IPS-20b (cell line): ENCODE measurements around the gene PSTPIP1.

Experiments
- H3K27ac ChIP-seq: one replicate; pipeline ENCODE4 v1.5.1; 2013; ENCODE audit warnings: low read length
- H3K27me3 ChIP-seq: 2 replicates; pipeline ENCODE4 v1.6.1; 2013; ENCODE audit warnings: mild to moderate bottlenecking, low read length, inconsistent platforms; ENCODE audit not compliant: insufficient read depth
- H3K36me3 ChIP-seq: 2 replicates; pipeline ENCODE4 v1.6.1; 2013; ENCODE audit warnings: low read depth, mild to moderate bottlenecking, inconsistent platforms, low read length, moderate library complexity; ENCODE audit not compliant: insufficient read depth
- H3K4me1 ChIP-seq: 2 replicates; pipeline ENCODE4 v1.6.1; 2013; ENCODE audit warnings: mild to moderate bottlenecking, control low read depth, inconsistent platforms, low read length, moderate library complexity; ENCODE audit not compliant: insufficient read depth
- H3K4me3 ChIP-seq: 2 replicates; pipeline ENCODE4 v1.5.1; 2013; ENCODE audit warnings: mild to moderate bottlenecking, low read length, inconsistent platforms
- H3K9ac ChIP-seq: 2 replicates; pipeline ENCODE4 v1.6.1; 2013; ENCODE audit warnings: low read depth, mild to moderate bottlenecking, inconsistent platforms, low read length, moderate library complexity
- H3K9me3 ChIP-seq: 2 replicates; pipeline ENCODE4 v1.6.1; 2013; ENCODE audit warnings: mild to moderate bottlenecking, low read depth, low read length, inconsistent platforms; ENCODE audit not compliant: insufficient read depth

The PSTPIP1 gene

DNA sequence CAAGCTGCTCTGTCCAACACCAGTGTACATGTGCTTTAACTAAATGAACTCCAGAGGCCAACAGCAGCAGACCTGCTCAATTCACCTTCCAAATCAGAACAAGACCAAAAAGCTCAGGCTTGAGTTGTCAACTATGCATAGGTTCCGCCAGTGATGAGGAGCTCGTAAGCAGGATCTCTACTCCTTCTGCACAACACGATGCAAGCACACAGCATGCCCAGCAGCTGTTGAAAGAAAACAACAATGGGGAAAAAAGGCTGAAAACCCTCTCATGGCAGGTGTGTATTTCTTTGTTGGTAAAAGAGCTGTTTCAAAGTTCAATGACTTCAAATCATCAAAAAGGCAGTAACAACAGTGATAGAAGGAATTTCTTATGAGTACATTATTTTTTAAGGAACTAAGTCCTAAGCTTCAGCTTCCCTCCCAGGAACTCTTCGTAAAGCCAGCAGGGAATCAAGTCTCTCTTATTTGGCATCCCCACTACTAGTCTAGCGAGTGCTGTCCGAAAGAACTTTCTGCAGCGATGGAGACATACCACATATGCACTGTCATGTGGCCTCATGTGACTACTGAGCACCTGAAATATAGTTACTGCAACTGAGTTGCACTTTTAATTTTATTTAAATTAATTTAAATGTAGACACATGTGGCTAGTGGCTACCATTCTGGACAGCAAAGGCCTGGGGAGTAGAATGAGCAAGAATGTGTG, 51.9 kb downstream of the PSTPIP1 start:
- H3K27ac ChIP-seq, result no peak overlapping the region
- peaks cover 94% of the 10 kb centered on the region for H3K36me3 ChIP-seq
- no peak overlapping the region for H3K9ac ChIP-seq

DNA sequence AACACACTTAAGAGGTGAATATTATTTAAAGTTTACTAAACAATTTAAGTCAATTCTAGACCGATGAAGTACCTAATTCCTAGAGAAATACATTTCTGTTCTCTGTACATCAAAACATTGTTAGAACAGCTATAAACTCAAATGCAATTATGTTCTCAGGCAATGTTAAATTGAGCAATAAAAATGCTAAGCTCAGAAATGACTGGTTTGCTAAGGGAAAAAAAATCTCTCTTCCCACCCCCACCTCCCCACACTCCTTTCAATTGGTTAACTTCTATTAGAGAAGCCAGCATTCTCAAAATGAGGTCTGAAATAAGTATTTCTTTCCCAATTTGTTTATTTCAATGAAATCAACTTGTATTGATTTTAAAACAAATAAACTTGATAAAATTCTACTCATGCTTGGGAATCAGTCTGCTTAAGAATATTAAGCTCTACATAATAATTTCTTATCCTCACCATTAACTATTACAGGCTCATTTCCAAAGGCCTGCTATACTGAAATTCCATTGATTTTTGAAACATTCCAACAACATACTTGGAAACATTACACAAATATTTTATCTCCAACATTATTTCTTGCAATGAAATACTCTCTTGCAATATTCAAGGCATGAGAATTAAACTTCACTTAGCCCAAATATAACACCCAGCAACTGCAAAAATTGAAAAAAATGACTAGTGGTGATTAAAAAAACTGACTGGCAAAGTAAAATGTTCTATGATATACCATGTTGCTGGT, 53.4 kb downstream of the PSTPIP1 start:
- no peak overlapping the region for H3K27ac ChIP-seq
- H3K36me3 ChIP-seq, result peaks cover 91% of the 10 kb centered on the region
- H3K4me3 ChIP-seq, result no peak overlapping the region
- no peaks in the 10 kb centered on the region for H3K27me3 ChIP-seq
- H3K9ac ChIP-seq, result no peak overlapping the region
- 0 out of 2 replicates have a peak, but pooled peaks cover 3% of the 10 kb centered on the region for H3K4me1 ChIP-seq
- no peaks in the 10 kb centered on the region for H3K9me3 ChIP-seq

More for the DNA sequence above, 51.9 kb downstream of the PSTPIP1 start:
- no peaks in the 10 kb centered on the region for H3K4me1 ChIP-seq
- no peak overlapping the region for H3K4me3 ChIP-seq
- H3K27me3 ChIP-seq, result no peaks in the 10 kb centered on the region
- H3K9me3 ChIP-seq, result no peaks in the 10 kb centered on the region

DNA sequence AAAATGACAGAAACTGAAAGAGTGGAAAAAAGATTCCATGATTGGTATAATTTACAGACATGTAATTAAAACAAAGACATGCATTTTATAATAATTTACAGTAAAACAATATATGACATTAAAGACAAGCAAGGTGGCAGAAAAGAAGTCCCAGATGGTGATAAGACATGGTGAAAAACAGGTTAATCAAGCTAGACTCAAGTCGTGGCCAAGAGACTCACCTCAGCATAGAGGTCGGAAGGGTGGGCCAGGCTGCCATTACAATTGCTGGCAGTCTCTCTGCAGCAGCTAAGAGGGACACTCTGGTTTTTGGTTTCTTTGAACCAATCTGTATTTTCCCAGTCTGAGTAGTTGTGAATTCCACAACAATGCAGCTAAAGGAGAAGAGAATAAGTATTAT, 57.6 kb downstream of the PSTPIP1 start:
- Histone ChIP-seq H3K36me3 (peaks cover 54% of the 10 kb centered on the region), H3K9me3 (no peaks in the 10 kb centered on the region), H3K27me3 (no peaks in the 10 kb centered on the region), H3K27ac (no peak overlapping the region), H3K4me1 (peaks cover 7% of the 10 kb centered on the region; the same call in 1 of the 2 replicates), H3K9ac (no peak overlapping the region), H3K4me3 (no peak overlapping the region)

DNA sequence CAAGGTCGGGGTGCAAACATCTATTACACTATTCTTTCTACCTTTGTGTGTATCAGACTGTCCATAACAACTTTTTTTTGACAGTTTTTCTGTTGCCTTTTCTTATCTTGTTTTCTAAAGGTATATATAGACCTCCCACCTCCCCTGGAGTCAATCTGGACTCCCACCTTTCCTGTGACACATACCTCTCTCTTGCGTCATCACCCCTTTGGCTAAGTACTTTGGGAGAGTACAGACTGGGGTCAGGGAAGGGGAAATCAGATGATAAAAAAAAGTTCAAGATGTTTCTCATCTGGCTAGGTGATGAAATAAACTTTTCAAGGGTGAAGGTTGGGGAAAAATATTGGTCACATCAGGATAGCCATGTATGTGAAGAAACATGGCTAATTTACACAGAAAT, 58.8 kb downstream of the PSTPIP1 start:
- H3K27me3 ChIP-seq, result no peaks in the 10 kb centered on the region
- H3K9ac ChIP-seq, result no peak overlapping the region
- no peaks in the 10 kb centered on the region for H3K9me3 ChIP-seq
- peaks cover 7% of the 10 kb centered on the region; the same call in 1 of the 2 replicates for H3K4me1 ChIP-seq
- no peak overlapping the region for H3K27ac ChIP-seq
- no peak overlapping the region for H3K4me3 ChIP-seq
- peaks cover 45% of the 10 kb centered on the region for H3K36me3 ChIP-seq

DNA sequence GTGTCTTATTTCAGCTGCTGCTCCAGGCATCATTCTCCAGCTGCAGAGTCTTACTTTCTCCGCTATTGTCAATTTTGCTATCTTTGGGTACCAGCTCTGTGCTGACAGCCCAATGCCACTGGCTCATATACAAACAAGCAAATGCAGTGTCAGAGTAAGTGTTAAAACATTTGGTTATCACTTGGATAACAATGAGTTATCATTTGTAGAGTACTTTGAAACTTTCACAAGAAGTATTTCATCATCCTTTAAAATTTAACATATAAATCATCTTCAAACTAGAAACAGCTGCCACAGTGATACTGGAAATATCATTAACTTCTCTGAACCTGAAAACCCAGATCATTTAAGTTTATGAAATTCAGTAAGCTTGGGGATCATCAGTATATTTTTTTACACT, 62.1 kb downstream of the PSTPIP1 start:
- Histone ChIP-seq H3K27me3 (no peaks in the 10 kb centered on the region), H3K4me1 (peaks cover 10% of the 10 kb centered on the region; the same call in 1 of the 2 replicates), H3K9me3 (no peaks in the 10 kb centered on the region), H3K27ac (no peak overlapping the region), H3K4me3 (no peak overlapping the region), H3K36me3 (peaks cover 14% of the 10 kb centered on the region), H3K9ac (no peak overlapping the region)

DNA sequence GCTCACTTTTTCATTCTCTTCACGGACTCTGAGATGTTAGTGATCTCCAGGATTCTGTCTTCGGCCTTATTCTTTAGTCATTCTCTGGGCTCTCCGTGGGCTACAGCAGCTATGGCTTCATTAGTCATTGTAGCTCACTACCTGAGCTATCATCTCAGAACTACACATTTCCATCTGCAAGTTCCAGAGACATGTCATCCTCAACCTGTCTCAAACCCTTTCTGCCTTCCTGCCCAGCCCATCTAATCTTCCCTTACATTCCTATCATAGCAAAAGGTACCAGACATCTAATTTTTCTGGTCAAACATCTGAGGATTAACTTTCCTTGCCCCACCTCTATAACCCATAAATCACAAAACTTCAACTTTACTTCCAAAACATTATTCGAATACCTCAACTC, 62.8 kb downstream of the PSTPIP1 start:
- Histone ChIP-seq H3K4me3 (no peak overlapping the region), H3K9me3 (no peaks in the 10 kb centered on the region), H3K36me3 (peaks cover 7% of the 10 kb centered on the region; the same call in 1 of the 2 replicates), H3K27ac (no peak overlapping the region), H3K4me1 (peaks cover 10% of the 10 kb centered on the region; the same call in 1 of the 2 replicates), H3K9ac (no peak overlapping the region), H3K27me3 (no peaks in the 10 kb centered on the region)

DNA sequence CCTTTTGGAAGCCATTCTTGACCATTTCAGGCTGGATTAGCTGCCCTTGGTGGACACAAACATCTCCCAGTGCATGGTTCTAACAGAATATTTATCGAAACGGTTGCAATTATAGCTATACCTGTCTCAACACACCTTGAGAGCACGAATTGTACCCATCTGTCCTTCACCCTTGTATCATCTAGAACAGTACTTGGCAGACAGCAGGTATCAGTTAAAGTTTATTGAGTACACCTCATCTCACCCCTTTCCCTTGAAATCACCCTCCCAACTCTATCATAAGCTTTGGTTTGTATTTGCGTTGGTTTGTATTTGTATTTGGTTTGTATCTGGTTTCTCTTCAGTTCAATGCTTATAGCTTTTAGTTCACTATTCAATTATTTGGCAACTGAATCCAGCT, 63.5 kb downstream of the PSTPIP1 start:
- Histone ChIP-seq H3K4me3 (no peak overlapping the region), H3K27me3 (no peaks in the 10 kb centered on the region)

DNA sequence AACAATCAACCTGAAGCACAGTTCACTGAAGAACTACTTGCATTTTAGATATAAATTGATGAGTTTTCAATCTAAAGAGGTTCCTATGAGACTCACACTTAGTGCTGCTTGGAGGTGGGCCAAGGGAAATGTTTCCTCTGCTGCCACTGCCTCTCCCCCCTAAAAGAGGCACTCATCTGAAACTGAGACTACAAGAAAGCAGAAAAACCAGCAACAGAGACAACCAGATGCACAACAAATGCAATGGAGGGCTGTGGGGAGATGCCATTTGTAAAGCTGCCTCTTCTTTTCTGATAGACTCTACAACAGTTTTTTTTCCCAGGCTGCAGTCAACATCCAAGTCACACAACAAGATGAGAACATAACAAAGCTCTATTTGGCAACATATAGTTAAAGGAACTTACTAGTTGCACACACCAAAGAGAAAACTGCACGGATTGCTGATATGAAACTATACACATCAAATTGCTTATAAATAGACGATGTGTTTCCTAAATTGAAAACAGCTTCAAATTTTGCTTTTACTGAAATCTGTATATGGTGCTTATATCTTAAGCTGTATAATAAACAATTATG, 64.9 kb downstream of the PSTPIP1 start:
- no peak overlapping the region for H3K27ac ChIP-seq
- no peaks in the 10 kb centered on the region for H3K27me3 ChIP-seq
- H3K9ac ChIP-seq, result no peak overlapping the region
- H3K4me1 ChIP-seq, result peaks cover 11% of the 10 kb centered on the region; the same call in 1 of the 2 replicates
- no peaks in the 10 kb centered on the region for H3K9me3 ChIP-seq
- no peaks in the 10 kb centered on the region for H3K36me3 ChIP-seq
- H3K4me3 ChIP-seq, result no peak overlapping the region

More for the DNA sequence above, 63.5 kb downstream of the PSTPIP1 start:
- Histone ChIP-seq H3K4me1 (peaks cover 7% of the 10 kb centered on the region; the same call in 1 of the 2 replicates), H3K9me3 (no peaks in the 10 kb centered on the region), H3K9ac (no peak overlapping the region), H3K36me3 (peaks cover 4% of the 10 kb centered on the region; the same call in 1 of the 2 replicates), H3K27ac (no peak overlapping the region)

DNA sequence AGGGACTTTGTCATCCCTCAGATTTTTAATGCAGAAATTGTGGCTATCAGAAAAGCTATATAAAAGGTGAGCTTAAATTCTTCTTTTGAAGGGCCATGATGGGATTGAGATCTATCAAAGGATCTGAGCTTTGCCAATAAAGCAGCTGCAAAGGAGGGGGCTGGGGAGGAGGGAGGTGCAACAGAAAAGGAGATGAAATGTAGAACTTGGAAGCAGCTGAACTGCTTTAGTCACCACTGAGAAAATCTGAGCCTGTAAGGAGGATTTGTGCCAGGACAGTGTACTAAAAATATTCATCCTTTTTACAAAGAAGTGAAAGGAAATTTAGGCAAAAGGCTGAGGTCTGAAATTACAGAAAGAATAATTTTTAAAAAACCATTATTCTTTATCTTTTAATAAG, 65.6 kb downstream of the PSTPIP1 start:
- Histone ChIP-seq H3K36me3 (no peaks in the 10 kb centered on the region), H3K9me3 (no peaks in the 10 kb centered on the region), H3K9ac (no peak overlapping the region), H3K4me1 (peaks cover 11% of the 10 kb centered on the region; the same call in 1 of the 2 replicates), H3K4me3 (no peak overlapping the region), H3K27me3 (no peaks in the 10 kb centered on the region), H3K27ac (no peak overlapping the region)

DNA sequence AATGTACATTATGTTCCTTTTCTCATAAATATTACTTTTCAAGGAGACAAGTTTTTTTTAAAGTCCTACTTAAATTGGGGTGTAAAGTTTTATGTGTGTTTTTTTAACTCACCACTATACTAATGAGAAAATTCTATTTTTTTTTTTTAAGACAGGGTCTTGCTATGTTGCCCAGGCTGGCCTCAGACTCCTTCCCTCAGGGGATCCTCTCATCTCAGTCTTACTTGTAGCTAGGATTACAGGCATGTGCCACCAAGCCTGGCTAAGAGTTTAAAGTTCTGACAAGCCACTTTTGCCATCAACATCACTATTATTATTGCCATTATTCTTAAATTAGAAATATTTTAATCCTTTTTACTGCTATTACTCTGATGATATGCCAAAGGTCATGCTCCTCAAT, 68.3 kb downstream of the PSTPIP1 start:
- H3K27me3 ChIP-seq, result no peaks in the 10 kb centered on the region
- peaks cover 7% of the 10 kb centered on the region; the same call in 1 of the 2 replicates for H3K4me1 ChIP-seq
- no peak overlapping the region for H3K4me3 ChIP-seq
- H3K9me3 ChIP-seq, result no peaks in the 10 kb centered on the region
- no peak overlapping the region for H3K9ac ChIP-seq
- no peaks in the 10 kb centered on the region for H3K36me3 ChIP-seq
- no peak overlapping the region for H3K27ac ChIP-seq

DNA sequence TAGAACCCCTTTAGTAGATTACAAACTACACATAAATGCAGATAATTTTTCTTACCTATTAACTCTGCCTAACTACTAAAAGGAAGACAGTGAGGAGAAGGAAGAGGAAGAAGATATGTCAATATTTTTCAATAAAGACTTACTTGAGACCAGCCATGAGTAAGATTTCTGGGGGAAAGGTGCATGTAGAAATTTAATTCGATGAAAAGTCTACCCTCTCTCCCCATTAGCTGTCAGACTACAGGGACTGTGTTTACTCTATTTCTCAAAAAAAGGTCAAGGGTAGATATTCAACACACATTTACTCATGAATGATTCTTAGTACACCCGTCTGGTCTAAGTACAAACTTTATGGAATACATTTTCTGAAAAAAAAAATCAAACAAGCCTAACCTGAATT, 69.1 kb downstream of the PSTPIP1 start:
- Histone ChIP-seq H3K4me1 (peaks cover 7% of the 10 kb centered on the region; the same call in 1 of the 2 replicates), H3K9ac (no peak overlapping the region), H3K36me3 (no peaks in the 10 kb centered on the region), H3K27ac (no peak overlapping the region), H3K9me3 (no peaks in the 10 kb centered on the region), H3K4me3 (no peak overlapping the region), H3K27me3 (no peaks in the 10 kb centered on the region)
